ENCODE results near the gene HS1BP3. TPM values are rescaled to one million over a fixed set of nuclear protein-coding genes. Genes with fewer than 3 reads are reported as not detected.

The HS1BP3 gene
- polyA plus RNA-seq, 2 of the 4 experiments (the other 2 are of a cell fraction): 12.4 to 23.5 TPM

DNA sequence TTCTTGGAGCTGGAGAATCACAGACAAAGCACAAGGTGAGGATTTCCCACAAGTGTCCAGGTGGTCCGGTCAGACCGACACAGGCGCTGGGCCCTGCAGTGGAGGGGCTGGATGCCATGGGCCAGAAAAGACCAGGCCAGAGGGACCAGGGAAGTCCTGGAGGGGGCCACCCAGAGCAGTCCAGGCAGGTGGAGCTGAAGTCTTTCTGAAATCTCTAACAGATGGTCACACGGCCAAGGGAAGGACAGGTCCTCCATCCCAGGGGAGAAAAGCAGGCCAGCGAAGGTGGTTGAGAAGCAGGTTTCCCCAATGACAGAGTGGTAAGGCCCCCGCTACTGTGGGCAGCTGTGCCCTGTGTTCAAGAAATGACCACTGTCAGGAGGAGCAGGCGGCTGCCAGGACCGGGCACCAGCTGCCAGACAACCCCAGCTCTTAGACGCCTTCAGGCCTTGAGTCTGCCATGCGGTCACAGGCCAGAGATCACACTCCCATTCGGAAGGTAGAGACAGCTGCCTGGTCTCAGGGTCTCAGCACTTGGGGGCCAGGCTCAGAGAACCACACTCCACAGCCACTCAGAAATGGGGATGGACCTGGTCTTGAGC is 25.9 kb downstream of the HS1BP3 start (continued):
- TF ChIP-seq, protein P1, sequence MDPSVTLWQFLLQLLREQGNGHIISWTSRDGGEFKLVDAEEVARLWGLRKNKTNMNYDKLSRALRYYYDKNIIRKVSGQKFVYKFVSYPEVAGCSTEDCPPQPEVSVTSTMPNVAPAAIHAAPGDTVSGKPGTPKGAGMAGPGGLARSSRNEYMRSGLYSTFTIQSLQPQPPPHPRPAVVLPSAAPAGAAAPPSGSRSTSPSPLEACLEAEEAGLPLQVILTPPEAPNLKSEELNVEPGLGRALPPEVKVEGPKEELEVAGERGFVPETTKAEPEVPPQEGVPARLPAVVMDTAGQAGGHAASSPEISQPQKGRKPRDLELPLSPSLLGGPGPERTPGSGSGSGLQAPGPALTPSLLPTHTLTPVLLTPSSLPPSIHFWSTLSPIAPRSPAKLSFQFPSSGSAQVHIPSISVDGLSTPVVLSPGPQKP (IDR thresholded peaks at IDR 0.05; ENCODE audit: low read depth, low read length): no peak
- TF ChIP-seq GATA3 (IDR thresholded peaks at IDR 0.05; ENCODE audit: borderline replicate concordance): no peak
- TF ChIP-seq EHMT2 (IDR thresholded peaks at IDR 0.05; ENCODE audit: low read depth): no peak
- no peak for TF ChIP-seq HDAC2 (IDR thresholded peaks at IDR 0.05)

- no peak overlapping the region for H3K4me3 ChIP-seq
- H3K27ac ChIP-seq: no peak overlapping the region
- no peaks in the 10 kb centered on the region; the same call in 2 of the 3 replicates for H3K4me1 ChIP-seq
- TF ChIP-seq KDM5A (IDR thresholded peaks at IDR 0.05): no peak
- no peak for TF ChIP-seq JUNB (IDR thresholded peaks at IDR 0.05)
- TF ChIP-seq HOXB13 (CRISPR knock-in tag; IDR thresholded peaks at IDR 0.05; ENCODE audit: low read depth): no peak
- POLR2A ChIA-PET: interaction anchor here (1.6 to 2.4 kb wide), 2 partner anchors 177 kb away, joined by 8 to 16 read pairs; partner anchors contain the start of gene RHOB
- 83% methylated on average over 18 of the region's 20 CpGs for whole genome bisulfite sequencing (ENCODE audit: missing lambda C conversion rate)
- H3K9me3 ChIP-seq: no peaks in the 10 kb centered on the region
- H3K4me2 ChIP-seq: no peak overlapping the region
- CTCF ChIA-PET: interaction anchor here (0.7 to 4.8 kb wide), 9 partner anchors 11 to 228 kb away, joined by 3 to 30 read pairs (median 5); partner anchors contain the start of gene HS1BP3
- ATAC-seq (no peak), DNase-seq (ENCODE audit: low read depth in 1 of 2, low spot score in 1 of 2) (no peak), FAIRE-seq (no peak)
These were observed 26.6 kb downstream of the HS1BP3 start for GRCh38 chr2:20624156-20624883.

DNA sequence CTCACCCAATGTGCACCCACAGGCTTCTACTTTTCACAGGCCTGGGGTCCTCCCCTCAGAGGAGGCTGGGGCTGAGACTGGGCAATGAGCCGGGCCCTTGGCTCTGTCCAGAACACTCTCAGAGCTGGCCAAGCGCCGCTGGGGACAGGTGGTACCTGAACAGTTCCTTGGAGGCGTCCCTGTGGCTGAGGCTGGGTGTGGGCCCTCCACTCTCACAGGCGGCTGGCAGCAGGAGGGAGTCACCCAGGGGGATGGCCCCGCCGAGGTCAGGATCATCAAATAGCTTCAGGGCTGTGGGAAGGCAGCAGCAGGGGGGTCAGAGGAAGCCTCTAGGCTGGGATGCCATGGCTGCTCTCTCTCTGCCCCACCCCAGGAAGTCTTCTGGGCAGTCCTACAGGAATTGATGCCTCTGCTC is 27.1 kb downstream of the HS1BP3 start:
- FAIRE-seq: no peak

More for the DNA sequence above, 27.1 kb downstream of the HS1BP3 start:
- Histone ChIP-seq H3K4me2 (no peak overlapping the region), H3K4me3 (no peak overlapping the region), H3K4me1 (peaks cover 5% of the 10 kb centered on the region), H3K27ac (no peak overlapping the region), H3K9me3 (no peaks in the 10 kb centered on the region)
- CTCF ChIA-PET: interaction anchor here (0.7 to 4.8 kb wide), 5 partner anchors 11 to 228 kb away, joined by 3 to 27 read pairs (median 6); no protein-coding TSS in a partner anchor
- POLR2A ChIA-PET: interaction anchor here (1.6 kb wide), 1 partner anchor 177 kb away, joined by 8 read pairs; the partner anchor contains the start of gene RHOB
- no peak for ATAC-seq
- 62% methylated on average over 3 of the region's 7 CpGs for WGBS (ENCODE audit: missing lambda C conversion rate)
- DNase-seq (ENCODE audit: low read depth in 1 of 2, low spot score in 1 of 2): no peak
- TF ChIP-seq SREBF2 (IDR thresholded peaks at IDR 0.05): no peak
- TF ChIP-seq HOXA7 (CRISPR knock-in tag; IDR thresholded peaks at IDR 0.05): no peak
- TF ChIP-seq, protein P1 (IDR thresholded peaks at IDR 0.05; ENCODE audit: low read depth, low read length): no peak
- TF ChIP-seq, protein P2, sequence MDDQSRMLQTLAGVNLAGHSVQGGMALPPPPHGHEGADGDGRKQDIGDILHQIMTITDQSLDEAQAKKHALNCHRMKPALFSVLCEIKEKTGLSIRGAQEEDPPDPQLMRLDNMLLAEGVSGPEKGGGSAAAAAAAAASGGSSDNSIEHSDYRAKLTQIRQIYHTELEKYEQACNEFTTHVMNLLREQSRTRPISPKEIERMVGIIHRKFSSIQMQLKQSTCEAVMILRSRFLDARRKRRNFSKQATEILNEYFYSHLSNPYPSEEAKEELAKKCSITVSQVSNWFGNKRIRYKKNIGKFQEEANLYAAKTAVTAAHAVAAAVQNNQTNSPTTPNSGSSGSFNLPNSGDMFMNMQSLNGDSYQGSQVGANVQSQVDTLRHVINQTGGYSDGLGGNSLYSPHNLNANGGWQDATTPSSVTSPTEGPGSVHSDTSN (IDR thresholded peaks at IDR 0.05): no peak
- TF ChIP-seq HOXB5 (CRISPR knock-in tag; IDR thresholded peaks at IDR 0.05): no peak
- no peak for TF ChIP-seq REST (IDR thresholded peaks at IDR 0.05)
- TF ChIP-seq RAD21 (conservative IDR thresholded peaks at IDR 0.05 in 1 of 2, IDR thresholded peaks at IDR 0.05 in 1 of 2): no peak
- TF ChIP-seq NPAS2 (CRISPR knock-in tag; IDR thresholded peaks at IDR 0.05; ENCODE audit: borderline replicate concordance): no peak
- TF ChIP-seq FOSB (CRISPR knock-in tag; IDR thresholded peaks at IDR 0.05): no peak
- no peak for TF ChIP-seq KDM1A (IDR thresholded peaks at IDR 0.05; ENCODE audit: low read depth)
- TF ChIP-seq HEYL (CRISPR knock-in tag; IDR thresholded peaks at IDR 0.05): no peak
- TF ChIP-seq RARB (CRISPR knock-in tag; IDR thresholded peaks at IDR 0.05): no peak
- TF ChIP-seq NFE2L2 (conservative IDR thresholded peaks at IDR 0.05; ENCODE audit: low read length): no peak
- no peak for TF ChIP-seq ZFP36 (IDR thresholded peaks at IDR 0.05; ENCODE audit: borderline replicate concordance, partially characterized antibody)
- TF ChIP-seq MAX (IDR thresholded peaks at IDR 0.05): no peak
- no peak for TF ChIP-seq E2F6 (IDR thresholded peaks at IDR 0.05; ENCODE audit: borderline replicate concordance, low read depth)
- TF ChIP-seq FOXS1 (CRISPR knock-in tag; IDR thresholded peaks at IDR 0.05): no peak

All from A549 (cell line).